Brain microvascular endothelial cell (primary cell): Measurements from ENCODE around the gene DENND6B.

ENCODE experiments used
- DNase-seq: peaks from one replicate; pipeline ENCODE4 v3.0.0-alpha.2; 2020
- H3K27ac ChIP-seq: fragments of 250-450 bp; sonication (Bioruptor Pico); 2 replicates; pipeline ENCODE4 v1.5.1; 2020; ENCODE audit warnings: mild to moderate bottlenecking, moderate library complexity
- H3K27me3 ChIP-seq: fragments of 250-450 bp; sonication (Bioruptor Pico); replicated peaks from 2 replicates; pipeline ENCODE4 v1.5.1; 2020; ENCODE audit warnings: mild to moderate bottlenecking
- H3K36me3 ChIP-seq: fragments of 250-450 bp; sonication (Bioruptor Pico); replicated peaks from 2 replicates; pipeline ENCODE4 v1.5.1; 2020; ENCODE audit warnings: mild to moderate bottlenecking
- H3K4me3 ChIP-seq: 2 replicates; pipeline ENCODE4 v1.5.1; 2011; ENCODE audit warnings: low read depth, mild to moderate bottlenecking, control low read depth, low read length, moderate library complexity
- CTCF ChIP-seq: IDR thresholded peaks from 2 replicates; pipeline ENCODE4 v1.5.1; 2011; ENCODE audit warnings: low read depth, mild to moderate bottlenecking, moderate library complexity, low read length, control low read depth, inconsistent platforms; ENCODE audit errors: missing control alignments
- in situ Hi-C: cut with HindIII; loops from 2 replicates; pipeline ENCODE4 v1.10.0; 2017; ENCODE audit warnings: low sequenced_read_pairs, low pct_ligation_motif_present

The DENND6B gene

DNA sequence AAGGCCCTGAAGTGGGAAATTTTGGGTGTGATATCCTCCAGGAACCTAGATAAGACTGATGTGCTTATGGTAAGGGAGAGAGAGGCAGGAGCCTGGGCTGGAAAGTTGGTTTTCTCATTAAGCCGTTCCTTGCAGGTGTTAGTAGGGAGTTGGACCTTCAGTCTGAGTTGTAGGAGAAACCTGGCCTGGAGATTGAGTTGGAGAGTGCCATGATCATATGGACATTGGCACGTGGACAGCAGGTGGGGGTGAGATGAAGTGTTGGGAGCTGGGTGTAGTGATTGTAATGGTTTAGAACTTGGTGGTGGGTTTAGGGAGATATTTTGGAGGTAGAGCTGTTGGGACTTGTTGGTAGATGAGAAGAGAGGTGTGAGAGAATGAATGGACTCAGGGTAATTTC is 21.2 kb upstream of the DENND6B start:
- H3K4me3 ChIP-seq: no peak overlapping the region
- no peaks in the 10 kb centered on the region for H3K36me3 ChIP-seq
- in situ Hi-C loops: no loop called here
- H3K27me3 ChIP-seq: no peaks in the 10 kb centered on the region
- TF ChIP-seq CTCF: no peak
- no peak for DNase-seq
- H3K27ac ChIP-seq: no peak overlapping the region

DNA sequence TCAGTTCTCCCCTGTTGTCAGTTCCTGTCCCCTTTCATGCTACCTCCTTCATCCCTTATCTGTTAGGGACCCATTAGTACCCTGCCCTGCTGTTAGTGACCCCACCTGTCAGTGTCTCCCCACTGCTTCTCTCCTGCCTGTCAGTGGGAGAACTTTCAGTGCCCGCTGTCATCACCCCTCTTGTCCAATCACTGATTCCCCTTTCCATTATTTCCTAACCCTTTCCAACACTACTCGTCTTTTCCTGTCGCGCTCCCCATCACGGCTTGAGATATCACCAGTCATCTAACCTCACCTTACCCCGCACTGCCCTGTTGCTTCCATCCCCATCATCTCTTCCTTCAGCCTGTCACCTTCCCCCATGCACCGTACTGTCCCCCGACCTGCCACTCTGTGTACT is 20.3 kb upstream of the DENND6B start:
- no peak overlapping the region for H3K4me3 ChIP-seq
- TF ChIP-seq CTCF: no peak

DNA sequence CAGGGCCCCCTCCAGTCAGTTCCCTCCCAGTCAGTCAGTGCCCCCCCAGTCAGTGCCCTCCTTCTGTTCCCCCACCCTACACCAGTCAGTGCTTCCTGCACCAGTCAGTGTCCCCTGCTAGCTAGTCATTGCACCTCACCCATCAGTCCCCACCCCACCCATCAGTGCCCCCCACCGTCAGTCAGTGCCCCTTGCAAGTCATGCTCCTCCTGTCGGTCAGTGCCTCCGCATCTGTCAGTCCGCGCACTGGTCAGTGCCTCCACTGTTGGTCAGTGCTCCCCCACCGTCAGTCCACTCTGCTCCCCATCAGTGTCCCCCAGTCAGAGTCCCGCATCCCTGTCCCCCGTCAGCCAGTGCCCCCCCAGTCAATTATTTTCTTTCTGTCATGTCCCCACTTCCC is 19.7 kb upstream of the DENND6B start:
- in situ Hi-C loops: no loop called here
- TF ChIP-seq CTCF: no peak
- DNase-seq: no peak
- H3K27ac ChIP-seq: no peak overlapping the region
- H3K36me3 ChIP-seq: no peaks in the 10 kb centered on the region
- H3K4me3 ChIP-seq: no peak overlapping the region
- H3K27me3 ChIP-seq: no peaks in the 10 kb centered on the region

More for the DNA sequence above, 20.3 kb upstream of the DENND6B start:
- Histone ChIP-seq H3K36me3 (no peaks in the 10 kb centered on the region), H3K27ac (no peak overlapping the region), H3K27me3 (no peaks in the 10 kb centered on the region)
- in situ Hi-C loops: no loop called here
- no peak for DNase-seq

DNA sequence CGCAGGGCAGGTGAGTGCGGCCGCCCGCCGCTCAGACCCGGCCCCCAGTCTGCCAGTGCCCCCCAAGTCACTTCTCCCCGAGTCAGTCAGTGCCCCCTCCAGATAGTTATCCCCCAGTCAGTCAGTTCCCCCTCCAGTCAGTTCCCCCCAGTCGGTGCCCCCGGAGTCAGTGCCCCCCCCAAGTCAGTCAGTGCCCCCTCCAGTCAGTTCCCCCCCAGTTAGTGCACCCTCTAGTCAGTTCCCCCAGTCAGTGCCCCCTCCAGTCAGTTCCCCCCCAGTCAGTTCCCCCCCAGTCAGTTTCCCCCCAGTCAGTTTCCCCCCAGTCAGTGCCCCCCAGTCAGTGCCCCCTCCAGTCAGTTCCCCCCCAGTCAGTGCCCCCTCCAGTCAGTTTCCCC is 16.7 kb upstream of the DENND6B start:
- no peaks in the 10 kb centered on the region for H3K36me3 ChIP-seq
- TF ChIP-seq CTCF: no peak
- DNase-seq: no peak
- no peaks in the 10 kb centered on the region for H3K27me3 ChIP-seq
- peak overlapping the region; percentile 71 for H3K27ac ChIP-seq
- in situ Hi-C loops: no loop called here
- H3K4me3 ChIP-seq: peak overlapping the region; percentile 70

DNA sequence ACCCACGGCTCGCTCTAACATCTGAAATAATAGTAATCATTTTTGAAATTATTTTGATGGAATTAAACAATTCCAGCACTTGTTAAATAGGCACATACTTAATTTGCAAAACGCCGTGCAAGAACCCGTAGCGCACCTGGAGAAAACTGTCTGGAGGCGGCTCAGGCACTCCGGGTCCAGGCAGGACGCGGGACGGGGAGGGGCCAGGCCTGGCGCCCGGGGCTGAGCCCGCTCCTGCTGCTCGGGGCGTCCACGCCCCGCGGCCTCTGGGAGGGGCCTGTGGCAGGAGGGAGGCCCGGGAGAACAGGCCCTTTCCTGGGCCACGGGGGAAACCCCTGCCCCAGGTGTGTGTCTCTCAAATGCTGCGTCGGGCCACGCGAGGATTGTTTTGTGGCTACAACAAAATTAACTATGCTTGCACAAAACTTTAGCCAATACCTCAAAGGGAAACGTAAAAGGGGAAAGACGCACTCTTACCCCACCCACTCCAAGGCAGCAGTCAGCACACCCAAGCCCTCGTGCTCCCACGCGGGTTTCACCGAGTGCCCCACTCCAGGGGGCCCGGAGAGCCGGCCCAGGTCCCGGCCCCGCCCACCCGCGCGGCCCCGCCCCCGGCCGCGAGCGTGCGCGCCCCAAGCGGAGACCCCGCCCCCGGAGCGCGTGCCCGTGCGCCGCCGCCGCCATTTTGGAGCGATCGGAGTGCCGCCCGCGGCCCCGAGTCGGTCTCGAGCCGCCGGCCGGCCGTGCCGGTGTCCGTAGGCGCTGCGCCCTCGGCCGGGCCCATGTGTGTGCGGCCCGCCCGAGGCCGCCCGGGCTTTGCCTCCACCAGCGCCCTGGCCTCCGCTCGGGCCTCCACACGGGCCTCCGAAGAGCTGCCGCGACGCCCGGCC is 16.1 kb upstream of the DENND6B start, which contains the start of gene PPP6R2:
TSS of gene PPP6R2 (plus strand) at position 677 of the 890 bp plus-strand sequence. CDS start 50,582 bp downstream, outside the sequence.
- in situ Hi-C loops: no loop called here
- no peaks in the 10 kb centered on the region for H3K36me3 ChIP-seq
- no peak for TF ChIP-seq CTCF
- no peaks in the 10 kb centered on the region for H3K27me3 ChIP-seq
- DNase-seq: peak; percentile 47
- peak within 1 kb of the TSS; percentile 70 for H3K4me3 ChIP-seq
- peak within 1 kb of the TSS; percentile 71 for H3K27ac ChIP-seq
